GM19240 (cell line): Measurements from ENCODE around the gene NAGA.
"Not testable (repeated sequence)": the region's sequence is repeated elsewhere in the genome, so short reads cannot be mapped to it uniquely, and the experiment has no call there.

Source experiments
- DNase-seq: peaks from one replicate; pipeline ENCODE4 v3.0.0; 2011; ENCODE audit warnings: low spot score; ENCODE audit not compliant: insufficient read length

NAGA gene

DNA sequence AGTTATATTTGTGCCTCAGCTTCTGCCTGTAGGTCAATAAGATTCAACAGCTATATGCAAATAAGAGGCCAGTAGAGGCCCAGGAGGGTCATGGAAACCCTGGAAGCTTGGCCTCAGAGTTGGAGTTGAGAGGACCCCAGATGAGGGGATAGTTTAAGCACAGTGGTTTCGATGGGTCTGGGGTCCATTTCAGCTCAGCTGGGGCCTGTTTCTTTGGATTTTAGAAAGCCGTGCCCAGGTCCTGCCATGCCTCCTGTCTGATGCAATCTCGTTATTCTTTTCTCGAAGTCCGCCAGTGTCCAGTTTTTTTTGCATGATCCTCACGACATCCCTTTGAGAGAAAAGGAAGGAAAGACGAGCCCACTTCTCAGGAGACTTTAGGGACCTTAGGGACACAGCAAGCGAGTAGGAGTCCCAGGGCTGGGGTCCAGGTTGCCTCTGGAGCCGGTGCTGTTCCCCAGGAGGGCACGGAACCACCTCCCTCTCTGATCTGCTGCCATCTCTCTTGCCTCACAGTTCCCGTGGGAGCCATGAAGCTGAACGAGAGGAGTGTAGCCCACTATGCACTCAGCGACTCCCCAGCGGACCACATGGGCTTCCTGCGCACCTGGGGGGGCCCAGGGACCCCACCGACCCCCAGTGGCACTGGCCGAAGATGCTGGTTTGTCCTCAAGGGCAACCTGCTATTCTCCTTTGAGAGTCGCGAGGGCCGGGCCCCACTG lies 6.3 kb upstream of the NAGA start:
- no peak for DNase-seq

DNA sequence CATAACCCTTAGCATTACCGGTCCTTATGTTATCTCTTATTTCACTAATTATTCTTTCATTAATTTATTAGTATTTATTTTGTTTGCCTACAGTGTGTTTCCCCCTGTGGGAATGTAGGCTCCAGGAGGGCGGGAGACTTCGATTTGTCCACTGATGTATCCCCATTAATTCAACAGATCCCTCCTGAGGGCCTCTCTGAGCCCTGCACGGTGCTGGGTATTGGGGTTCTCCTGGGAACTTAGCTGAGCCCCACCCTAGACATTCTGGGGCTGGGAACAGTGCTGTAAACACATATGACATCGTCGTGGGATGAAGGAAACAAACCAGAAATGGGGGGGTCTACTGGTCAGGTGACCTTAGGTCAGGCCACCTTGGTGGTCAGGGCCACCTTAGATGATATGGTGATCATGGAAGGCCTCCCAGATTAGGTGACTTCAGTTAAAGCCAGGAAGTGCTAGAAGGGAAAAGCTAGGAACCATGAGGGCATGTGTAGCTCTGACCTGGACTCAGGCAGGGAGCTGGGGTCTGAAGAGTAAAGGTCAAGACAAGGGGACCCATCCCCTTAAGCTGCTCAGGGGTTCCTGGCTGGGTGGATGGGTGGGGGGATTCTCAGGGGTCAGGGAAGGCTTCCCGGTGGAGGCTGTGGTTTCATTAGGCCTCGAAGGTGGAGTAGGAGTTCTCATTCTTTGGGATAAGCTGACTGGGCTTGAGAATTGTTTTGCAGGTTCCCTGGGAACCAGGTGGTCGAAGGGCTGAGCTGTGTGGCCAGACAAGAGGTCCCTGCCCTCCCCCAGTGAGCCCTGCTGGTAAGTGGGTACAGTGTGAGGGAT lies 4.4 kb upstream of the NAGA start:
- no peak for DNase-seq

DNA sequence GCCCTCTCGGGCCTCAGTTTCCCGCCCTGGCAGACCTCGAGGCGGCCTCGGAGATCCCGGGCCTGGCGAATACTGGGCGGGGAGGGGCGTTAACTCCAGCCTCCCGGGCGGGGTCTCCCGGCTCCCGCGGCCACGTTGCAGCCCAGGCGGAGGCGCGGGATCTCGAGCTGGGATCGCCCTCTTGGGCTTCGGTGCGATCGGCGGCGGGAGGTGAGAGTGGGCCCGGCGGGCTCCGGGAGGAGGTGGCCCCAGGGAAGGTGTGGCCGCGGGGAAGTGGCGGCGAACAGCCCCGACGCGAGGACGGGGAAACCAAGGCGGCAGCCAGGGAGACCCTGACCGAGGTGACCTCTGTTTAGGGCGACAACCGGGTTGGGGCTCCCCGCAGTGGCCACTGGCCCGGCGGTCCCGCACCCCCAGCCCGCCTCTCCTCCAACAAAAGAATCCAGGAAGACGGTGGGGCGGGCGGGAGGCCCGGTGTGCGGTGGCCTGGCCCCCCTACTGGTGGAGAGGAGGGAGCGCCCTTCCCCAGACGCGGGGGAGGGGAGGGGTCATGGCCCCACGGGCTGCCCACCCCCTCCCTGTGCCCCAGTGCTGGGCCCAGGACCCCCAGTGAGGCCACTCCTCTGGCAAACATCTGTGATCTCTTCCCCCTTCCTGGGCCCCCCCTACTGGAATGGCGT lies 3.7 kb upstream of the NAGA start, which contains the start of gene PHETA2:
PHETA2 (plus strand) TSS at position 117 of the 680 bp plus-strand sequence. CDS start 3,046 bp downstream, outside the sequence.
- DNase-seq: no peak

DNA sequence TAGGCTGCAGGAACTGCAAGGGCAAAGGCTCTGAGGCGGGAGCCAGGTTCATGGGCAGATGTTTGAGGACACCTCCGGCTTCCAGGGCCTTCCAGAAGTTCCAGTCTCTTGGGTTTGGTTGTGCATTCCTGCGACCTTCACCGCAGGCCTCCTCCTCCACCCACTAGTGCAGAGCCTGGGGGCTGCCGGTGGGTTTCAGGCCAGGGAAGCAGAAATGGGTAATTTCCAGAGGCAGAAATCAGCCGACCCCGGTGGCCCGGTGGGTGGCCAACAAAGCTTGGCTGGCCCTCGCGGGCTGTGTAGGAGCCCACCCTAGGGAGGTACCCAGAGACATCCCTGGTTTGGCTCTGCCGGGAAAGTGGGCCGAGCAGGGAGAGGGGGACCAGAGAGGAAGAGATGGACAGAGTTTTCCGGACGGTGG lies 3.0 kb upstream of the NAGA start:
- DNase-seq: no peak

DNA sequence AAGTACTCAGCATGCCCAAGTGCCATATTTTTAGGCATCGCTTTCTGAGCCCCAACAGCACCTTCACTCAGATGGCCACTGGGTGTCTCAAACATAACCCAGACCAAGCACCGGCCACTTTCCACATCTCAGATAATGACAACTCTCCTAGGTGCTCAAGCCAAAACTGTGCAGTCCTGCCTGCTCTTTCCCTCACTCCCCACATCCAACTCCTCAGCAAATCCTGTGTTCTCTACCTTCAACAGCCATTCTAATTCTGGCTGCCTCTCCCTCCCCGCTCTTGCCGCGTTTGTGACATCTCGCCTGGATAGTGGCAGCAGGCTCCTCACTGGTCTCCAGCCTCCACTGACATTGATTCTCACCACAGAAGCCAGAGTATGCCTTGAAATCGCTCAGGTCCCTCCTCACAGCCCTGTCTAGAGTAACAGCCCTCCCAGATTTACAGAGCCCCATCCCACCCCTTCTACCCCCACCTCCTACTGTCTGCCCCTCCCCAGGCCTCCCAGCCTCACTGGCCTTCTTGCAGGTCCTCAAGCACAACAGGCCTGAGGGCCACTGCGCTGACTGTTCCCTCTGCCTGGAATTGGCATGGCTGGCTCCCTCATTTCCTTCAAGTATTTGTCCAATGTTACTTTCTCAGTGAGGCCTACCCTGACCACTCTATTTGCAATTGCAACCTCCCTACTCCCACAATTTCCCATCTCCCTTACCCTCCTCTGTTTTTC lies 2.2 kb upstream of the NAGA start:
- no peak for DNase-seq

DNA sequence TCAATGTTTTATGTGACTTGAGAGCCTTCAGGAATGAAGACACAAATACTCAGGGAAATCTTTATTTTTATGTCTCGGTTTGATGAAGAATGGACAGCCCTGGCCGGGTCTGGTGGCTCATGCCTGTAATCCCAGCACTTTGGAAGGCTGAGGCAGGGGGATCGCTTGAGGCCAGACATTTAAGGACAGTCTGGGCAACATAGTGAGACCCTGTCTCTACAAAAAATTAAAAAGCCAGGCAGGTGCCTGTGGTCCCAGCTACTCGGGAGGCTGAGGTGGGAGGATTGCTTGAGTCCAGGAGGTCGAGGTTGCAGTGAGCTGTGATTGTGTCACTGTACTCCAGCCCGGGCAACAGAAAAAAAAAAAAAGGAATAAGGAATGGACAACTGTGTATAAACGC lies 896 bp upstream of the NAGA start:
- DNase-seq: not testable (repeated sequence)

DNA sequence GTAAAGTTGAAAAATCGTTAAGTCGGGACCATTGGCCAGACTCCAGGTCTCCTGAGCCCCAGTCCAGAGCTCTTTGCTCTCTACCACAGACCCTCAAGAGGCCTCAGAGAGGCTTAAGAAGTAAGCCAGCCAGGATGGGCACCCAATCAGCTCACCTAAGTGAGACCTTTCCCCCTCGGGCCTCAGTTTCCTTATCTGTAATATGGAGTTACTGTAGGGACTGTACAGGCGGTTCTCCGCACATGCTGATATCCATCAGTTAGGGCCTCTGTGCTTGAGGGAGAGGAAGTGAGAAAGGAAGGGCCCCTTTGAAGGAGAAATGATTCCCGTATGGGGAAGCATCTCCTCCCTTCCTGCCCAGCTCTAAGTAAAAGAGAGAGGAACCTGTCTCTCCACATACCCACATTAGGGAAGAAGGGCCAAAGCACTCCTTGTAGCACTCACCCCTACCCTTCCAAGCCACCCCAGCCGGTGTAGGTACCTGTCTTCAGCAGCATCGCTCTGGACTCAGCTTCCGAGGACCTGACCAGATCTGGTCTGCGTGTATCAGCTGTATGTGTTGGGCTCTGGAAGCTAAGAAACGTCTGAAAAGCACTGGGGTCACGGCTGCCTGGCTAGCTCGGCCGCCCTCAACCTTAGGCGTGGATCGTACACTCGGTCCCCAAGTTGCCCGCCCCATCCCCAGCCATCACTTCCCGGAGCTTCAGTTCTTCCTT lies 653 bp downstream of the NAGA start:
- no peak for DNase-seq

DNA sequence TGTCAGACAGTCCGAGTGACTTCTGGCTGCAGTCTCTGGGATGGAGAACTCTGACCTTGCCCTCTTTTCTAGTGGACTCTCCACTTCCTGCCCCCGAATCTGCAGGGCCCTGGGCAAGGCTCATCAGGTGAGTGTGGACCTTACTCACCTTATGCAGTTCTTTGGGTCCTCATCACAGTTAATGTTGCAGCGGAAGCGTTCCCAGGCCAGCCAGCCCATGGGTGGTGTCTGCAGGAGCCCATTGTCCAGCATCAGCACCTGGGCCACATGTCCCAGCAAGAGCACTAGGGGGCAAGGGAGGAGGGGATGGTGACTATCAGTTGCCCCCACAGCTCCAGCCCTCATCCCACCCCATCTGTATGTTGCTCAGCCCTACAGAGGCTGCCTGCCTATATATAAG lies 2.3 kb downstream of the NAGA start:
- no peak for DNase-seq

DNA sequence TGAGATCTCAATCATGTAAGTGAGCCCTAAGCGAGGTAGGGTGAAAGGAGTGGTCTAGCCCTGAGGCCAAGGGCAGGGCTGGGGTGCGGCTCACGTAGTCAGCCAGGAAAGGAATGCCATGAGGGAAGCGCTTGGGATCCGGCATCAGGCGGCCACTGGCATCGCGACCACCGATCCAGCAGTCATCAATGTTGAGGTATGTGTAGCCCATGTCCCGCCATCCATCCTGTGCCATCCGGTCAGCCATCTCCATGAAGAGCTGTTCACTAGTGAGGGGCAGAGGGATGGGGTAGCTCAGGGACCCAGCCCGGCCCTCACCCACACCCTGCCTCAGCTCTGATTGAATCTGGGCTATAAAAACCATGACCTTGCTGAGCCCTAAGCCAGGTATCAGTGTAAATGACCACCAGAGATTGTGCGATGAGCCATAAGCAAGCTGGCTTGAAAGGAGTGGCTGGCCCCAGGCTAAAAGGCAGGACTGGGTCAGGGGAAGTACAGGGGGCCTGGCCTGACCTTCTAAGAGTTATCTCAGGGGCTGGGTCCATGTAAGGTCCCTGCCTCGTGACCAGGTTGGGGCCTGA lies 2.9 kb downstream of the NAGA start:
- no peak for DNase-seq

DNA sequence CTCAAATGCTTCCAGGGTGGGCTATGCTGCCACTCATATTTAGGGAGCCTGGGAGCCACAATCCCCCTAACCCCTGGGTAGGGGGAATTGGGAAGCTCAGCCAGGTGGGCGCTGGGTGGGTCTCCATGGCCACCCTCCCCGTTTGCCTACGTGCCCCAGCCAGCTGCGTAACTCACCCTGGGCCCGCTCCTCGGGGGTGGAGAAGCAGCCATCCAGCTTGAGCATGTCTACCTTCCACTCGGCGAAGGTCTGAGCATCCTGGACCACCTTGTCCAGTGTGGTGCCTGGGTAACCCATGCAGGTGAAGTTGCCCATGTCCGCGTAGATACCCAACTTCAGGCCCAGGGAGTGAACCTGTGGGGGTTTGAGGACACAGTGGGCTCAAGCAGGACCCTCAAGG lies 3.7 kb downstream of the NAGA start:
- DNase-seq: no peak

DNA sequence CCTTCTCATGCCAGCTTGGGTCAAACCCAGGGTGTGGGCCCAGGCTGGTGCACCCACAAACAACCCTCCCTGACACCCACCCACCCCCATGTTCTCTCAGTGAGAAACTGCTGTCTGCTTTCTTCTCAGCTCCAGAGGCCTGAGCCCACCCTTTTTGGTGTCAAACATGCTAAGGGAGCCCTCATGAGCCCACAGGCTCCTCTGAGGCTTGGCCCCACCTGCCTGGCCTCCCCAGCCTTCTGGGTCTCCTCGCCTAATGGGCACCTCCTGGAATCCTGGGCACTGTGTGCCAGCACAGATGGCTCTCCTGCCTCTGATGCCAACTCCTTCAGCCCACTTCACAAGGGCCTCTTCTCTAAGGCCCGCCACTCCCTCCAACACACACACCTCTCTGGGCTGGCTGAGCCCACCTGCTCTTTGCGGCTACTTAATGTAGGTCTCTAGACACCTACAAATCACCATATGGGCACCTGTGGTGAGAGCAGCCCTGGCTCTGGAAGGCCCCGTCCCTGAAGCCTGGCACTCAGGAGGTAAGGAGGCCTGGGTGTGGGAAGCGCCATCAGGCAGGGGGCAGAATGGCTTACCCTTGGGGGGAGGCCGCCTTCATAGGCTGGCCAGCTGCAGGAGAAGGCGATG lies 4.4 kb downstream of the NAGA start:
- DNase-seq: no peak

DNA sequence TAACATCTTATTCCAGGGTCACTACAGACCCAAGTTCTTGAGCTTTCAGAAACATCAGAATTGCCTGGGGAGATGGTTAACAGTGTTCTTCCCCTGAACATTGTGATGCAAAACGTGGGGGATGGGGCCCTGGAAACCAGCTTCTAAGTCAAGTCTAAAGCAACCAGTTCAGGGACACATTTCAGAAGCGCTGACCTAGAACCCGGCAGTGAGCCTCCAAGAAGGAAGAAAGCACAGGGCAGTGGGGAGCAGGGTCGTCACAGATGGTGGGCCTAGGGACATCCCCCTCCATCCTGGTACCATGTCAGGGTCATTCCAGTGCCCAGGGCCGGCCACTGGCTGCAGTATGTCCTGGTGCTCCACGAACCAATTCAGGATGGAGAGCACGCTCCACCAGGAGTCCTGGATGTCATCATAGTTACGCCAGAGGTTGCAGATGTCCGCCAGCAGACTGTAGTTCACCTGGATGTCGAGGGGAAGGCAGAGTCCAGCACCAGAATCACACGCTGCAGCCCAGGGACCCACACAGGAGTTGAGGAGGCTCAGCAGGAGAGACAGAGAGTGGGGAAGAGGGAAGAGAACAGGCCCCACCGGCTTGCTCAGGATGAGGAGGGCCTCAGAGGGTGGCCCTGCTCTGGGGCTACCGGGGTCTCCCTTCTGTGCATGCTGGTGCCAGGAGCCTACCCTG lies 5.0 kb downstream of the NAGA start:
- DNase-seq: no peak

DNA sequence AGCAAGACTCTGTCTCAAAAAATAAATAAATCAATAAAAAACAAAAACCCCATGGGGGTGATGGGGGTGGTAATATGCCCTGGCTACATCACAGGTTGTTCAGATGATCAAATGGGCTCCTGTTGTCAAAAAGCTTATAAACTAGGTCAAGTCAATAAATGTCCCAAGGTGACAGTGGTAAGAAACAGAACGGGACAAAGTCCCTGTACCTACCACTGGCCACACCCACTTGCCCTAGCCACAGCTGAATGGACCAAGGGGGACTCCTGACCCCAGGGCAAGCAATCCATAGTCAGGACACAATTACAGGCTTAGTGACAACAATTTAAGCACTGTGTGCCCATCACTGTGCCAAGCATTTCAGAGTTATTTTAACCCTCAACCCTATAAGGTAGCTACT lies 6.0 kb downstream of the NAGA start:
- DNase-seq: no peak

DNA sequence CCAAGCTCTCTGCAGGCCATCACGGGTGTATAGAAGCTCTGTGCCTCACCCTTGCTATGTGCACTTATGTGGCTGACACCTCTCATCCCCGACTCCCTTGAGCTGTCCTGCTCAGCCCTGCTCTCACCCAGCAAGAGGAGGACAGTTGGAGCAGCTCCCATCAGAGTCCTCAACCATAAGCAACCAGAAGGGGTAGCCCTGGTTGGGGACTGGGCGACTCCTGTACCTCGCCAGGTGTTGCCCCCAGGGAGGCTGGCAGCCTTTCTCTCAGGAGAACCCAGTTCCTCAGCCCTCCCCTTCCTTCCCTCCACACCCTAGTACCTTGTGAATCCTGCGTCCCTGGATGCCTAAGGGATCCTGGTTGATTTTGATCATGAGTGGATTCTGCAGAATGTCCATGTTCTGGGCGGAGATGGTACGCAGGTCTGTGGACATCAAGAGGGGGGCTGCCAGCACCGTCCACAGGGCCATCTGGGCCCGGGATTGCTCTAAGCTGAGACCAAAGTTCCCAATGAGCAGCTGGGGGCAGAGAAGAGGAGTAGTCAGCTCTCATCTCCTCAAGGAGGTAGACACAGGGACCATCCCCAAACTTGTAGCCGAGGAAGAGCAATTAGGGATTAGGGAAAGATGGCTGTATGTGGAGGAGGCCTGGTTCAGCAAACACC lies 8.0 kb downstream of the NAGA start:
- no peak for DNase-seq

DNA sequence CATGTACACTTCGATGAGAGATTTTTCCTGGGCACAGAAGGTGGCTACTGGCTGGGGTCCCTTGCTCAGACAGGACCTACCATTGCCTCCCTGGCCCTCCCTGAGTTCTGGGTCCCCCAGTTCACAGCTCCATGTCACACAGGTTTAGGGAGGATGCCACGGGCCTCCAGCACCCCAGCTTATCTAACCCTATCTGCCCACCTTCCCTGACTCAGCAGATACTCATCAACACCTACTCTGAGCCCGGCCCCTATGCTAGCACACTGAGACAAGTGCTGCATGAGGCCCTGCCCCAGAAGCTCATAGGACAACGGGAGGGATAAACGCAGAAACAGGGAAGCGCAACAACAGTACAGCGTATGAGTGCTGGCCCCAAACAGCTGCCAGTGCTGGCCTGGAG lies 9.6 kb downstream of the NAGA start:
- DNase-seq: no peak

DNA sequence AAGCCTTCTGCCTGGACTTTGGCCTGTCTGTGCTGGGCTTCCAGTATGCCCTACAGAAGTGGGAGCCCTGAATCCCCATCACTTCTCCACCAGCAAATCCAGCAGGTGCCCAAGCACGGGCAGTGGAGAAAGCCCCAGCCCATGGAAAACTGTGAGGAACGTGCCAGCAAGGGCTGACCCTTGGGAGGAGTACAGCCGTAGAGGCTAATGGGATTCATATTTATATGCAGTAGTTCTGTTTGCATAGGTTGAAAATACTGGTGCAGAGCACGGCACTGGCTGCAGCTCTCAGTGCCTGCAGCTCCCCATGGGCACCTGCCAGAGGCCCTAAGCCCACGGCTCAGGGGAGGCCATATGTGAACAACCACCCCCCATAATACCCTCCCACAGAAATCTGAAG lies 10.1 kb downstream of the NAGA start:
- no peak for DNase-seq

DNA sequence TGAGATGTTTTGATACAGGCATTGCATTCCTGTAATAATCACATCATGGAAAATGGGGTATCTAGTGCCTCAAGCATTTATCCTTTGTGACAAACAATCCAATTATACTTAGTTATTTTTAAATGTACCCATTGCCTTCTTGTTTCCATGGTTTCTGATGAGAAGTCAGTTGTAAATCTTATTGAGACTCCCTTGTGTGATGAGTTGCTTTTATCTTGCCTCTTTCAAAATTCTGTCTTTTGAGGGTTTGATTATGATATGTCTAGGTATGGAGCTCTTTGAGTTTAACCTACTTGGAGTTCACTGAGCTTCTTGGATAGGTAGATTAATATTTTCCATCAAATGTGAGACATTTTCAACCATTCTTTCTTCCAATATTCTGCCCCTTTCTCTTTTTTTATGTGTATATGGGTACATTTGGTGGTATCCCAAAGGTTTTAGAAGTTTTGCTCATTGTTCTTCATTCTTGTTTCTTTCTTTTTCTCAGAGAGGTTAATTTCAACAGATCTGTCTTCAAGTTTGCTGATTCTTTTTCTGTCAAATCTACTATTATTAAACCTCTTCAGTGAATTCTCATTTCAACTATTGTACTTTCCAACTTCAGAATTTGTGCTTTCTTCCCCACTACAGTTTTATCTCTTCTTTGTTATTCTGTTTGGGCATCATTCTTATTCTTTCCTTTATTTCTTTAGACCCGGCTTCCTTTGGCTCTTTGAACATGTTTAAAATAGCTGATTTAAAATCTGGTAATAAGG lies 13.7 kb downstream of the NAGA start:
- DNase-seq: no peak

DNA sequence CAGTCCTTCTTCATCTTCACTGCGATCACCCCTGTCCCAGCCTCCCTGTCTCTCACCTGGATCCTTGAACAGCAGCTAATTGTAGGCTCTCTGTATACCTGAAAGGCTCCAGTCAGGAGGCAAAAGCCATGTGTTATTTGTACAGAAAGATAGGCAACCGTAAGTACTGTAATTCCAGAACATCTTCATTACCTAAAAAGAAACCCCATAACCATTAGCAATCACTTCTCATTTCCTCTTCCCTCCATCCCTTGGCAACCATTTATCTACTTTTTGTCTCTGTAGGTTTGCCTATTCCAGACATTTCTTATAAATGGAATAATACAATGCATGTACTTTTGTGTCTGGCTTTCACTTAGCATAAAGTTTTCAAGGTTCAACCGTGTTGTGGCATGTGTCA lies 17.8 kb downstream of the NAGA start:
- DNase-seq: no peak
